H1 (cell line): ENCODE results near the gene MCC. TPM values are rescaled to one million over a fixed set of nuclear protein-coding genes. Genes with fewer than 3 reads are reported as not detected.

Source experiments
- CTCF ChIA-PET: fragments of 300-600 bp; sonication (Branson Sonifier 250); formaldehyde crosslinking; loops from one replicate; lab custom pipeline; 2021; ENCODE audit not compliant: partially characterized antibody; lab: Charles Lee
- POLR2A ChIA-PET: fragments of 300-600 bp; sonication (Branson Sonifier 250); formaldehyde crosslinking; loops from one replicate; lab custom pipeline; 2021; ENCODE audit warnings: inconsistent platforms; ENCODE audit not compliant: partially characterized antibody; lab: Charles Lee
- DNase-seq, 2 experiments: peaks; one replicate each; pipeline versions ENCODE4 v3.0.0 to v3.0.0-alpha.2; 2010 to 2022; ENCODE audit warnings: low spot score in 2 of 2, low read depth in 1 of 2, mixed read lengths in 1 of 2
- FAIRE-seq: peaks from 2 replicates; lab custom pipeline; 2011; peaks lifted over from hg19 to GRCh38; lab: Jason Lieb, UNC
- H2AFZ ChIP-seq: 2 replicates; pipeline ENCODE4 v1.8.1; 2012; ENCODE audit warnings: low read length, inconsistent platforms
- H2AK5ac ChIP-seq: 2 replicates; pipeline ENCODE4 v1.6.1; 2013; ENCODE audit warnings: low read depth, low read length
- H2BK120ac ChIP-seq: replicated peaks from 2 replicates; pipeline ENCODE3; 2013; ENCODE audit warnings: low read depth, low read length, inconsistent platforms
- H2BK12ac ChIP-seq: 2 replicates; pipeline ENCODE4 v1.6.1; 2013; ENCODE audit warnings: low read depth, low read length
- H2BK15ac ChIP-seq: 2 replicates; pipeline ENCODE4 v1.6.1; 2013; ENCODE audit warnings: low read length
- H2BK20ac ChIP-seq: 2 replicates; pipeline ENCODE4 v1.6.1; 2013; ENCODE audit warnings: low read length
- H2BK5ac ChIP-seq: 2 replicates; pipeline ENCODE4 v1.6.1; 2013; ENCODE audit warnings: low read depth, low read length
- H3K14ac ChIP-seq: 2 replicates; pipeline ENCODE4 v1.6.1; 2013; ENCODE audit warnings: inconsistent platforms; ENCODE audit not compliant: insufficient read length
- H3K18ac ChIP-seq: 2 replicates; pipeline ENCODE4 v1.6.1; 2013; ENCODE audit warnings: low read length; ENCODE audit errors: extremely low read depth
- H3K23ac ChIP-seq: 2 replicates; pipeline ENCODE4 v1.6.1; 2013; ENCODE audit warnings: inconsistent platforms; ENCODE audit not compliant: insufficient read length
- H3K23me2 ChIP-seq: 2 replicates; pipeline ENCODE4 v1.6.1; 2013; ENCODE audit warnings: low read depth, low read length
- H3K27ac ChIP-seq: 2 replicates; pipeline ENCODE4 v1.6.1; 2011; ENCODE audit warnings: low read depth, low read length, inconsistent platforms
- H3K27me3 ChIP-seq, 4 experiments: replicated peaks in 1 of 4; 1 replicate in 1 of 4; 2 replicates in 3 of 4; pipeline versions ENCODE4 v1.6.1 to v1.8.1; 2011 to 2013; ENCODE audit warnings: low read length in 3 of 4, mild to moderate bottlenecking in 3 of 4, inconsistent platforms in 2 of 4, mixed read lengths in 2 of 4, moderate library complexity in 1 of 4; ENCODE audit not compliant: control insufficient read depth in 3 of 4, insufficient read depth in 3 of 4; ENCODE audit errors: extremely low read depth in 1 of 4
- H3K36me3 ChIP-seq, 4 experiments: 2 replicates each; pipeline versions ENCODE4 v1.6.1 to v1.8.1; 2011 to 2013; ENCODE audit warnings: mild to moderate bottlenecking in 4 of 4, low read length in 3 of 4, moderate library complexity in 2 of 4, control low read depth in 1 of 4, inconsistent platforms in 1 of 4; ENCODE audit not compliant: insufficient read depth in 4 of 4, control insufficient read depth in 2 of 4
- H3K4ac ChIP-seq: replicated peaks from 2 replicates; pipeline ENCODE3; 2013; ENCODE audit warnings: low read length, low read depth, mixed read lengths, inconsistent platforms; ENCODE audit not compliant: insufficient read length
- H3K4me1 ChIP-seq, 4 experiments: replicated peaks in 1 of 4; 1 replicate in 1 of 4; 2 replicates in 3 of 4; pipeline versions ENCODE4 v1.6.1 to v1.8.1; 2011 to 2013; ENCODE audit warnings: low read length in 3 of 4, inconsistent platforms in 2 of 4, mixed read lengths in 1 of 4; ENCODE audit not compliant: insufficient read depth in 4 of 4, control insufficient read depth in 3 of 4
- H3K4me2 ChIP-seq, 2 experiments: 2 replicates each; pipeline versions ENCODE4 v1.6.1 to v1.8.1; 2011 to 2013; ENCODE audit warnings: low read depth in 2 of 2, low read length in 2 of 2, control low read depth in 1 of 2, inconsistent platforms in 1 of 2, mild to moderate bottlenecking in 1 of 2; ENCODE audit not compliant: insufficient read depth in 1 of 2
- H3K4me3 ChIP-seq, 4 experiments: fragments of 200-600, 300-600 bp in 1 of 4; sonication (generic), shearing (Covaris generic), sonication (Bioruptor Twin) in 1 of 4; 2 replicates each; pipeline versions ENCODE4 v1.5.1 to v1.8.1; 2011 to 2016; ENCODE audit warnings: low read length in 4 of 4, low read depth in 3 of 4, control low read depth in 2 of 4, inconsistent platforms in 2 of 4, mild to moderate bottlenecking in 2 of 4, mixed read lengths in 1 of 4, moderate library complexity in 1 of 4; ENCODE audit not compliant: insufficient read depth in 2 of 4; ENCODE audit errors: extremely low read depth in 1 of 4
- H3K56ac ChIP-seq: replicated peaks from 2 replicates; pipeline ENCODE3; 2013; ENCODE audit warnings: low read depth, mild to moderate bottlenecking, mixed read lengths, low read length, inconsistent platforms; ENCODE audit not compliant: insufficient read length
- H3K79me1 ChIP-seq: 2 replicates; pipeline ENCODE4 v1.6.1; 2013; ENCODE audit warnings: low read depth, low read length, control low read depth
- H3K79me2 ChIP-seq, 2 experiments: 2 replicates each; pipeline versions ENCODE4 v1.6.1 to v1.8.1; 2012 to 2013; ENCODE audit warnings: low read length in 2 of 2, mild to moderate bottlenecking in 2 of 2, inconsistent platforms in 1 of 2; ENCODE audit not compliant: insufficient read depth in 2 of 2, control insufficient read depth in 1 of 2
- H3K9ac ChIP-seq, 4 experiments: replicated peaks in 1 of 4; 1 replicate in 1 of 4; 2 replicates in 3 of 4; pipeline versions ENCODE4 v1.6.1 to v1.8.1; 2011 to 2013; ENCODE audit warnings: low read depth in 3 of 4, low read length in 3 of 4, control low read depth in 2 of 4, mild to moderate bottlenecking in 2 of 4, moderate library complexity in 2 of 4, inconsistent platforms in 1 of 4; ENCODE audit errors: extremely low read depth in 1 of 4
- H3K9me3 ChIP-seq, 2 experiments: 2 replicates each; pipeline versions ENCODE4 v1.6.1 to v1.8.1; 2012 to 2013; ENCODE audit warnings: mild to moderate bottlenecking in 2 of 2, moderate library complexity in 2 of 2, control low read depth in 1 of 2, inconsistent platforms in 1 of 2, low read depth in 1 of 2, low read length in 1 of 2, mixed read lengths in 1 of 2; ENCODE audit not compliant: insufficient read depth in 2 of 2
- H4K20me1 ChIP-seq, 2 experiments: replicated peaks in 1 of 2; 2 replicates each; pipeline versions ENCODE3 to v1.8.1; 2011 to 2013; ENCODE audit warnings: inconsistent platforms in 2 of 2, low read length in 2 of 2, mild to moderate bottlenecking in 1 of 2; ENCODE audit not compliant: insufficient read depth in 2 of 2, control insufficient read depth in 1 of 2
- H4K5ac ChIP-seq: 2 replicates; pipeline ENCODE4 v1.6.1; 2013; ENCODE audit warnings: low read length, low read depth, mixed read lengths, inconsistent platforms; ENCODE audit not compliant: insufficient read length
- H4K8ac ChIP-seq: 2 replicates; pipeline ENCODE4 v1.8.0; 2013; ENCODE audit warnings: mild to moderate bottlenecking, moderate library complexity, low read length, inconsistent platforms; ENCODE audit not compliant: insufficient read depth; ENCODE audit errors: extremely low read depth
- H4K91ac ChIP-seq: replicated peaks from 2 replicates; pipeline ENCODE3; 2013; ENCODE audit warnings: low read length, mixed read lengths, inconsistent platforms; ENCODE audit not compliant: insufficient read length
- ASH2L ChIP-seq: fragments of 200-600, 300-600 bp; sonication (generic); IDR thresholded peaks from one replicate; pipeline ENCODE4 v1.7.1; 2017; ENCODE audit warnings: low read length
- CHD2 ChIP-seq: IDR thresholded peaks from 2 replicates; pipeline ENCODE4 v1.6.1; 2012; ENCODE audit warnings: low read length, improper control_type of control experiment
- CTBP2 ChIP-seq: IDR thresholded peaks from 2 replicates; pipeline ENCODE4 v1.7.0; 2011; ENCODE audit warnings: borderline replicate concordance, mild to moderate bottlenecking, moderate library complexity, mixed read lengths, low read length; ENCODE audit not compliant: insufficient read depth, insufficient read length
- E2F6 ChIP-seq: IDR thresholded peaks from 2 replicates; pipeline ENCODE4 v1.6.1; 2012; ENCODE audit warnings: inconsistent platforms
- GABPA ChIP-seq: IDR thresholded peaks from 2 replicates; pipeline ENCODE4 v1.6.1; 2011; ENCODE audit warnings: mild to moderate bottlenecking, low read length, moderate library complexity, borderline replicate concordance; ENCODE audit not compliant: insufficient read depth
- JUN ChIP-seq: IDR thresholded peaks from 2 replicates; pipeline ENCODE4 v1.6.1; 2011; ENCODE audit warnings: low read depth, mild to moderate bottlenecking, improper control_type of control experiment, low read length
- PHF8 ChIP-seq: fragments of 200-600 bp; sonication (generic); conservative IDR thresholded peaks from 2 replicates; pipeline ENCODE4 v1.7.1; 2012; ENCODE audit warnings: low read depth, mild to moderate bottlenecking, inconsistent platforms, low read length, moderate library complexity
- RAD21 ChIP-seq, 2 experiments: IDR thresholded peaks in 1 of 2; conservative IDR thresholded peaks in 1 of 2; 2 replicates each; pipeline ENCODE4 v1.6.1; 2011; ENCODE audit warnings: low read depth in 2 of 2, low read length in 2 of 2, improper control_type of control experiment in 1 of 2, inconsistent platforms in 1 of 2, mild to moderate bottlenecking in 1 of 2, moderate library complexity in 1 of 2
- RFX5 ChIP-seq: IDR thresholded peaks from 2 replicates; pipeline ENCODE4 v1.6.1; 2011; ENCODE audit warnings: low read depth, low read length, improper control_type of control experiment, borderline replicate concordance
- RNF2 ChIP-seq: fragments of 200-900, 300-1000 bp; sonication (generic); IDR thresholded peaks from 2 replicates; pipeline ENCODE4 v1.7.1; 2016; ENCODE audit warnings: borderline replicate concordance, low read depth, mild to moderate bottlenecking, antibody characterized with exemption, low read length; ENCODE audit not compliant: poor library complexity, severe bottlenecking; ENCODE audit errors: missing control alignments
- SP1 ChIP-seq: IDR thresholded peaks from 2 replicates; pipeline ENCODE4 v1.6.1; 2011; ENCODE audit warnings: low read depth, low read length
- SRF ChIP-seq: IDR thresholded peaks from 2 replicates; pipeline ENCODE4 v1.6.1; 2011; ENCODE audit warnings: mild to moderate bottlenecking, low read depth, low read length, moderate library complexity
- WGBS, 2 experiments: shearing (Covaris generic) in 1 of 2; methylation state at CpG; one replicate each; pipeline versions ENCODE4 v1.1.6 to v1.1.7; 2013 to 2015; ENCODE audit warnings: low lambda C conversion rate in 2 of 2, mixed read lengths in 2 of 2, inconsistent platforms in 1 of 2, low coverage in 1 of 2, missing lambda C conversion rate in 1 of 2; ENCODE audit not compliant: insufficient replicate concordance in 2 of 2, insufficient coverage in 1 of 2, insufficient read length in 1 of 2; ENCODE audit errors: extremely low coverage in 1 of 2, missing lambda C conversion rate in 1 of 2; 5-methylcytosine and 5-hydroxymethylcytosine counted together
- polyA plus RNA-seq, 7 experiments: library from polyadenylated mRNA; depleted of rRNA in 3 of 7; stranded (reverse) in 5 of 7; unstranded in 2 of 7; fragments of >200 nt in 5 of 7; fragments of 200-250 nt in 2 of 7; gene quantifications; 1 replicate in 5 of 7; 2 replicates in 1 of 7; 4 replicates in 1 of 7; pipeline versions ENCODE4 v1.2.1 to v1.2.3, GENCODE V29; 2011 to 2013; ENCODE audit warnings: missing spikeins in 2 of 7, mixed read lengths in 2 of 7
- total RNA-seq: library from RNA; stranded (reverse); fragmentation: NEBNext Ultra II Directional; extraction: Animal tissue kit (Norgen Biotek cat#: 25700); gene quantifications from 2 replicates; pipeline ENCODE4 v1.2.1, GENCODE V29; 2021

Gene MCC
- total and polyA plus RNA-seq, 2 of the 8 experiments (the other 6 are each of a cell fraction or from before 2014, with no cell fraction given): 2.6 to 18.3 TPM

- WGBS, 2 experiments: 26% methylated on average over 9 of the region's 9 CpGs; no CpG with 5 or more reads in 1 of the 2 experiments
- CTCF ChIA-PET: interaction anchor here (0.9 to 5.0 kb wide), 9 partner anchors 11 to 424 kb away, joined by 3 to 37 read pairs (median 4); no protein-coding TSS in a partner anchor
- H3K79me2 ChIP-seq: peaks cover 0 to 13% of the 10 kb centered on the region in 2 experiments; a peak in 2 of 4 replicates
- TF ChIP-seq SP1 (no peak), CTBP2 (no peak), ASH2L (no peak), SRF (no peak), JUN (no peak), RNF2 (no peak), RFX5 (no peak), RAD21 (IDR thresholded peaks at IDR 0.05 in 1 of 2, conservative IDR thresholded peaks at IDR 0.05 in 1 of 2; ENCODE audit: low read depth in 2 of 2, low read length in 2 of 2) (no peak), GABPA (no peak), E2F6 (no peak), CHD2 (no peak), PHF8 (no peak)
Observed at GRCh38 chr5:113514289-113514635, 26.0 kb upstream of the MCC start.

More at GRCh38 chr5:113514289-113514635, 26.0 kb upstream of the MCC start:
- no peaks in the 10 kb centered on the region for H3K9me3 ChIP-seq
- no peak overlapping the region for H2AK5ac ChIP-seq
- H3K56ac ChIP-seq: no peak overlapping the region
- no peak overlapping the region for H4K8ac ChIP-seq
- POLR2A ChIA-PET: interaction anchor here (1.2 to 1.7 kb wide), 3 partner anchors 8 to 26 kb away, joined by 4 to 9 read pairs (median 5); partner anchors contain the start of gene MCC
- H3K23me2 ChIP-seq: peaks cover 4% of the 10 kb centered on the region
- no peak overlapping the region for H3K14ac ChIP-seq
- peak overlapping the region; percentile 62; the same call in 1 of the 2 replicates for H3K27ac ChIP-seq
- no peak overlapping the region for H3K4ac ChIP-seq
- H4K91ac ChIP-seq: no peak overlapping the region
- no peaks in the 10 kb centered on the region for H3K79me1 ChIP-seq
- peak overlapping the region; percentile 76 to 78 for H3K4me2 ChIP-seq
- no peak overlapping the region for H2BK12ac ChIP-seq
- no peak overlapping the region for H2BK20ac ChIP-seq
- peak overlapping the region; percentile 53 to 81 (median 74) for H3K9ac ChIP-seq
- H2BK5ac ChIP-seq: no peak overlapping the region
- H2BK15ac ChIP-seq: no peak overlapping the region
- no peak overlapping the region for H3K23ac ChIP-seq
- H3K18ac ChIP-seq: no peak overlapping the region
- no peak for DNase-seq
- peak overlapping the region; percentile 55 to 78 (median 72) for H3K4me3 ChIP-seq
- H4K20me1 ChIP-seq: peaks cover 0 to 2% of the 10 kb centered on the region in 2 experiments
- H2AFZ ChIP-seq: peak overlapping the region; percentile 34; the same call in 1 of the 2 replicates
- H3K27me3 ChIP-seq: no peaks in the 10 kb centered on the region
- peaks cover 0 to 13% (median 0%) of the 10 kb centered on the region in 4 experiments; a peak in 1 of 8 replicates for H3K36me3 ChIP-seq
- peaks cover 0 to 5% (median 2%) of the 10 kb centered on the region in 4 experiments; a peak in 3 of 7 replicates for H3K4me1 ChIP-seq
- FAIRE-seq: no peak
- H2BK120ac ChIP-seq: no peak overlapping the region
- no peak overlapping the region for H4K5ac ChIP-seq
